ENCODE data around the gene PRMT5.
A peak's percentile ranks its signal among the peaks of the same experiment; 100 is the strongest.
"Not testable (repeated sequence)": the region's sequence is repeated elsewhere in the genome, so short reads cannot be mapped to it uniquely, and the experiment has no call there.

Gene PRMT5

DNA sequence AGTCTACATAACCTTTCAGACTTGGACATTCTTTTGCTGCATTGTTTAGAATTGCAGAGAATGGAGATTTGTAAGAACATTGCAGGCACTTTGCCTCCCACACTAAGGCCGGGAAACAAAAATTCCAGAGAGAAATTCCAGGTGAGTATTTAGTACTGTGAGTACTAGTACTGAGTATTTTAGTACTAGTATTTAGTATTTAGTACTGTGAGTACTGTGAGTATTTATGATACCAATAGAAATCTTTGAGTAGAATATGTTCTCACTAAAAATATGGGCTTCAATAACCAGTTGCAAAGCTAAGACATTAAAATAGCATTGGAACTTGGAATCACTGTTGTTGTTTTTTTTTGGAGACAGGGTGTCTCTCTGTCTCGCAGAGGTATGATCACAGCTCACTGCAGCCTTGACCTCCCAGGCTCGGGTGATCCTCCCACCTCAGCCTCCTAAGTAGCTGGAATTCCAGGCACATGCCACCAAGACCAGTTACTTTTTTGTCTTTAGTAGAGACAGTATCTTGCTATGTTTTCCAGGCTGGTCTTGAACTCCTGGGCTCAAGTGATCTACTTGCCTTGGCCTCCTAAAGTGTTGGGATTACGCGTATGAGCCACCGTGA lies 33.0 kb upstream of the PRMT5 start:
- H3K4me3 ChIP-seq, result no peak overlapping the region
- H3K4me1 ChIP-seq, result peaks cover 15% of the 10 kb centered on the region
- DNase-seq (ENCODE audit: low spot score in 2 of 2), result no peak
- H3K27me3 ChIP-seq (ENCODE audit: low read depth), result no peaks in the 10 kb centered on the region
- in situ Hi-C loops (cut with MboI; ENCODE audit: low sequenced_read_pairs), result no loop called here
- no peaks in the 10 kb centered on the region for H3K9me3 ChIP-seq
- H3K36me3 ChIP-seq (replicated peaks), result no peaks in the 10 kb centered on the region

- peaks cover 9% of the 10 kb centered on the region for H3K4me1 ChIP-seq
- no peaks in the 10 kb centered on the region for H3K9me3 ChIP-seq
- peaks cover 30% of the 10 kb centered on the region for H3K36me3 ChIP-seq (replicated peaks)
- no peak for DNase-seq (ENCODE audit: low spot score in 2 of 2)
- no peaks in the 10 kb centered on the region for H3K27me3 ChIP-seq (ENCODE audit: low read depth)
- peak overlapping the region; percentile 86 for H3K4me3 ChIP-seq
- in situ Hi-C loops (cut with MboI; ENCODE audit: low sequenced_read_pairs), result no loop called here
Observed at GRCh38 chr14:22955702-22956569, 26.8 kb upstream of the PRMT5 start.

DNA sequence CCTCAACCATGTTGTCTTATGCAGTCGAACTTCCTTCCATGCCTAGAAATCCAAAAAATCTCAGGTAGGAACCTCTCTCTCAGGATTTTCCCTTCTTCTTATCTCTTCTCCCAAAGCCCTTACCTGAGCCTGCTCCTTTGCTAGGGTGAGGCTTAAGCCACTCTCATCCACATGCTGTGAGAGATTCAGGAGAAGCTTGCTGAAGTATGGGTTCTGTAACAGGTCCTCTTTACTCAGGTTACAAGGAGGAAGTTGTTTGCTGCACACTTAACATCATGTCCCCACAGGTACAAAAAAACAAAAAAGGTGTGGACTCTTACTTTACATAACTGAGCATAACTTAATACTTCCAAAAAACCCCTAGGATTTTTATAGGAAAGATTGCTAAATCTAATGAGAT lies 23.2 kb upstream of the PRMT5 start:
- in situ Hi-C loops (cut with MboI; ENCODE audit: low sequenced_read_pairs), result no loop called here

DNA sequence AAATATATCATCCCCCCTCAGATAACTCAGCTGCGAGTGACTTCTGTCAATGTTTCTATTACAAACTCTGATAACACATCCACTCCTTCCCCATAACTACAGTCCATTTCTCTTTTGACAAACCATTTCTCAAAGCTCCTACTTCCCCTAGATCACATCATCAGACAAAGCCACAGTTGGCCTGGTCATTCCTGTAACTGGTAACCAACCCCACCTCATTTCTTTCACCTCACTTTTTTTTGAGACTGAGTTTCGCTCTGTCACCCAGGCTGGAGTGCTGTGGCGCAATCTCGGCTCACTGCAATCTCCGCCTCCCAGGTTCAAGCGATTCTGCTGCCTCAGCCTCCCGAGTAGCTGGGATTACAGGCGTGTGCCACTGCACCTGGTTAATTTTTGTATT lies 22.6 kb upstream of the PRMT5 start:
- peaks cover 56% of the 10 kb centered on the region for H3K36me3 ChIP-seq (replicated peaks)
- in situ Hi-C loops (cut with MboI; ENCODE audit: low sequenced_read_pairs); H3K4me1 ChIP-seq; H3K4me3 ChIP-seq; H3K9me3 ChIP-seq; DNase-seq (ENCODE audit: low spot score in 2 of 2); H3K27me3 ChIP-seq (ENCODE audit: low read depth): not testable (repeated sequence)

More for the DNA sequence above, 23.2 kb upstream of the PRMT5 start:
- H3K4me3 ChIP-seq, result no peak overlapping the region
- peaks cover 9% of the 10 kb centered on the region for H3K4me1 ChIP-seq
- H3K36me3 ChIP-seq (replicated peaks), result peaks cover 50% of the 10 kb centered on the region
- no peak for DNase-seq (ENCODE audit: low spot score in 2 of 2)
- no peaks in the 10 kb centered on the region for H3K27me3 ChIP-seq (ENCODE audit: low read depth)
- no peaks in the 10 kb centered on the region for H3K9me3 ChIP-seq

DNA sequence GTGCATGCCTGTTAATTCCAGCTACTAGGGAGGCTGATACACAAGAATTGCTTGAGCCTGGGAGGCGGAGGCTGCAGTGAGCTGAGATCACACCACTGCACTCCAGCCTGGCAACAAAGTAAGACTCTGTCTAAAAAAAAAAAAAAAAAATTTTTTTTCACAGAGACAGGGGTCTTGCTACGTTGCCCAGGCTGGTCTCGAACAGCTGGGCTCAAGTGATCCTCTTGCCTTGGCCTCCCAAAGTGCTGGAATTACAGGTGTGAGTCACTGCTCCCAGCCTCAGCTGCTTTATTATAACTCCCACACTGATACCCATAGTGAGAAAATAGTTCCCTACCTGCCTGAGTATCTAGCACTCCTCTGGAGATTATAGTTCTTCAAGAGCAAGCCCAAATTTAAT lies 16.5 kb upstream of the PRMT5 start:
- H3K27me3 ChIP-seq (ENCODE audit: low read depth), result no peaks in the 10 kb centered on the region
- H3K9me3 ChIP-seq, result no peaks in the 10 kb centered on the region
- no peaks in the 10 kb centered on the region for H3K4me1 ChIP-seq
- in situ Hi-C loops (cut with MboI; ENCODE audit: low sequenced_read_pairs), result no loop called here
- H3K36me3 ChIP-seq (replicated peaks), result peaks cover 60% of the 10 kb centered on the region
- H3K4me3 ChIP-seq, result no peak overlapping the region
- no peak for DNase-seq (ENCODE audit: low spot score in 2 of 2)

DNA sequence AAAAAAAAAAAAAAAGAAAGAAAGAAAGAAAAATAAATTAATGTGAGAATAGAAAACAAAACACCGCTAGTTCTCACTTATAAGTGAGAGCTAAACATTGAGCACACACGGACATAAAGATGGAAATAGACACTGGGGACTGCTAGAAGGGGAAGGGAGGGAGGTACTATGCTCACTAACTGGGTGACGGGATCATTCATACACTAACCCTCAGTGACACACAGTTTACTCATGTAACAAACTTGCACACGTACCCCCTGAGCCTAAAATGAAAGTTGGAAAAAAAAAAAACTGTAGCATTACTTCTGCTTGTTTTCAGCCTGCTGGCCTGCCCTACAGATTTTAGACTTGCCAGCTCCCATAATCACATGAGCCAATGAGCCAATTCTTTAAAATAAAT lies 10.5 kb upstream of the PRMT5 start:
- peaks cover 6% of the 10 kb centered on the region; the same call in 1 of the 2 replicates for H3K4me1 ChIP-seq
- no peaks in the 10 kb centered on the region for H3K27me3 ChIP-seq (ENCODE audit: low read depth)
- H3K4me3 ChIP-seq, result no peak overlapping the region
- no peak for DNase-seq (ENCODE audit: low spot score in 2 of 2)
- H3K9me3 ChIP-seq, result no peaks in the 10 kb centered on the region
- in situ Hi-C loops (cut with MboI; ENCODE audit: low sequenced_read_pairs), result no loop called here
- H3K36me3 ChIP-seq (replicated peaks), result peaks cover 21% of the 10 kb centered on the region

DNA sequence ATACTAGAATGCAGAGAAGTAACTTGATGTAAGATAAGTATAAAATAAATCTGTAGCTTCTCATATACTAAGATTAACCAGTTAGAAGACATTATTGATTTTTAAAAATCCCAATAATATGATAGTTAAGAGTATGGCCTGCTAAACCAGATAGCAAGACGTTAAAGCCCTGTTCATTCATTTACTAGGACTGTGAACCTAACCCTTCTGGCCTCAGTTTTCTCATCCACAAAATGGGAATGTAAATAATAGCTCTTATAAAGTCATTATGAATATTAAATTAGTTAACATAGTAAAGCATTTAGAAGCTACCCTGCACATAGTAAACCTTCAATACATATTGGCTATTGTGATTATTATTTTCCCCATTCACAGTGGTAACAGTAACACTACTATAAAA lies 6.0 kb upstream of the PRMT5 start:
- in situ Hi-C loops (cut with MboI; ENCODE audit: low sequenced_read_pairs), result no loop called here
- Histone ChIP-seq H3K27me3 (ENCODE audit: low read depth) (no peaks in the 10 kb centered on the region), H3K4me3 (no peak overlapping the region), H3K4me1 (peaks cover 6% of the 10 kb centered on the region; the same call in 1 of the 2 replicates), H3K9me3 (no peaks in the 10 kb centered on the region), H3K36me3 (replicated peaks) (no peaks in the 10 kb centered on the region)
- DNase-seq (ENCODE audit: low spot score in 2 of 2), result no peak

- Histone ChIP-seq H3K9me3 (no peaks in the 10 kb centered on the region), H3K4me1 (peaks cover 10% of the 10 kb centered on the region), H3K36me3 (replicated peaks) (peaks cover 4% of the 10 kb centered on the region), H3K27me3 (ENCODE audit: low read depth) (no peaks in the 10 kb centered on the region), H3K4me3 (no peak overlapping the region)
- in situ Hi-C loops (cut with MboI; ENCODE audit: low sequenced_read_pairs), result no loop called here
- DNase-seq (ENCODE audit: low spot score in 2 of 2), result no peak
Observed at GRCh38 chr14:22932146-22932545, 3.0 kb upstream of the PRMT5 start.

GRCh38 chr14:22929961-22930364 lies 787 bp upstream of the PRMT5 start:
- Histone ChIP-seq H3K36me3 (replicated peaks) (peaks cover 25% of the 10 kb centered on the region), H3K4me3 (peak overlapping the region; percentile 93), H3K4me1 (peaks cover 5% of the 10 kb centered on the region), H3K9me3 (no peaks in the 10 kb centered on the region), H3K27me3 (ENCODE audit: low read depth) (no peaks in the 10 kb centered on the region)
- DNase-seq (ENCODE audit: low spot score in 2 of 2), result no peak
- in situ Hi-C loops (cut with MboI; ENCODE audit: low sequenced_read_pairs), result no loop called here

- DNase-seq (ENCODE audit: low spot score in 2 of 2), result peak in 1 of 2 experiments; percentile 16
- H3K36me3 ChIP-seq (replicated peaks), result peaks cover 40% of the 10 kb centered on the region
- H3K4me3 ChIP-seq, result peak overlapping the region; percentile 93
- peaks cover 5% of the 10 kb centered on the region for H3K4me1 ChIP-seq
- H3K9me3 ChIP-seq, result no peaks in the 10 kb centered on the region
- in situ Hi-C loops (cut with MboI; ENCODE audit: low sequenced_read_pairs), result no loop called here
- no peaks in the 10 kb centered on the region for H3K27me3 ChIP-seq (ENCODE audit: low read depth)
Observed at GRCh38 chr14:22928237-22929103, 706 bp downstream of the PRMT5 start.

DNA sequence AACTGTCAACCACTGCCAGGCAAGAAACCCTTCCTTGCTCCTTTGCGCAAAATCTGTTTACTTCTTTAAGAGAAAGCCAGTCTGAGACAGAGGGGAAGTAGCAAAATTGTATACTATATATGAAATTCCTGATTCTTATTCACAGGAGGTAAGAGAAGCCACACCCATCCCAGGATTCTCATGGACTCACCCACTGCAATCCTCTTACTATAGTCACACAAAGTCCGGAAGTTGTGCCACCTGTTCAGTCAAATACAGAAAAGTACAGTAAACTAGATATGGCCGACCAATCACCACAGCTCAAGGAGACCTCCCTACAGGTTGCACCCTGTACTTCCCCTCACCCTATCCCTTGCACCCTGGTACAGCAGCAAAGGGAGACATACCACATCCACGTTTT lies 2.9 kb downstream of the PRMT5 start:
- peaks cover 61% of the 10 kb centered on the region for H3K36me3 ChIP-seq (replicated peaks)
- DNase-seq (ENCODE audit: low spot score in 2 of 2), result no peak

GRCh38 chr14:22925513-22925912 lies 3.7 kb downstream of the PRMT5 start:
- no peak for DNase-seq (ENCODE audit: low spot score in 2 of 2)
- Histone ChIP-seq H3K4me1 (peaks cover 5% of the 10 kb centered on the region), H3K4me3 (no peak overlapping the region), H3K9me3 (no peaks in the 10 kb centered on the region), H3K27me3 (ENCODE audit: low read depth) (no peaks in the 10 kb centered on the region), H3K36me3 (replicated peaks) (peaks cover 69% of the 10 kb centered on the region)
- in situ Hi-C loops (cut with MboI; ENCODE audit: low sequenced_read_pairs), result no loop called here

More for the DNA sequence above, 2.9 kb downstream of the PRMT5 start:
- Histone ChIP-seq H3K4me1 (peaks cover 5% of the 10 kb centered on the region), H3K9me3 (no peaks in the 10 kb centered on the region), H3K27me3 (ENCODE audit: low read depth) (no peaks in the 10 kb centered on the region), H3K4me3 (no peak overlapping the region)
- in situ Hi-C loops (cut with MboI; ENCODE audit: low sequenced_read_pairs), result no loop called here

DNA sequence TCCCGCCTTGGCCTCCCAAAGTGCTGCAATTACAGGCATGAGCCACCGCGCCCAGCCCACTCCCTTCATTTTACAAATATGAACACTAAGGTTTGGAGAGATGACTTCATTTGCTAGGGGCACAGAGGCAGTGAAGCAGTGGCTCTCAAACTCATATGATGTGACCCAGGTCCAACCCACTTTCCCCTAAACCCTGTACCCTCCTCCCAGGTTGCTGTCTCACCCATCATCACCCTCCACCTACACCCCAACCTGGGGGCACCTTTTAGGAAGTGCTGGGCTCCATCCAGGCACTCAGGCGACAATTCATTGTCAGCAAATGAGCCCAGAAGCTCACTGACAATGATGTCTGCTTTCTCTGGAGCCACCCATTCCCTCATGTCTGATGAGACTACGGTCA lies 5.4 kb downstream of the PRMT5 start:
- Histone ChIP-seq H3K36me3 (replicated peaks) (peaks cover 79% of the 10 kb centered on the region), H3K9me3 (no peaks in the 10 kb centered on the region), H3K27me3 (ENCODE audit: low read depth) (no peaks in the 10 kb centered on the region), H3K4me3 (no peak overlapping the region), H3K4me1 (peaks cover 4% of the 10 kb centered on the region)
- in situ Hi-C loops (cut with MboI; ENCODE audit: low sequenced_read_pairs), result no loop called here
- DNase-seq (ENCODE audit: low spot score in 2 of 2), result no peak

DNA sequence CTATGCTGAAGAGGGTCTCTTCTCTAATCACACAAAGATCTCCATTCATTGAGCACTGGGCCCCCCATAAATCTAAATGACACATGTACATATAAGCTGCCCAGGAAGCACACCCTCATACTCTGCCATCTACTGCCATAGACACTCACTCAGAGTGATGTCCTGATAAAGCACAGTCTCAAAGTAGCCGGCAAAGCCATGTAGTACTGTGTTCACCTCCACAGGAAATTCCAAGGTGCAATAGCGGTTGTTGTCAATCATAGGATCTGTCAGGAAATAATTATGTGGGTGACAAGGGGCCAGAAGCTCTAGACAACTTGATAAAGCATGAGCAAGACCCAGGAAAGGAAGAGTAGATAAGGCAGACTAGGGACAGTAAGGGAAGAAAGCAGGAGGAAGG lies 6.9 kb downstream of the PRMT5 start:
- no peak overlapping the region for H3K4me3 ChIP-seq
- peaks cover 79% of the 10 kb centered on the region for H3K36me3 ChIP-seq (replicated peaks)
- H3K27me3 ChIP-seq (ENCODE audit: low read depth), result no peaks in the 10 kb centered on the region
- no peak for DNase-seq (ENCODE audit: low spot score in 2 of 2)
- peaks cover 13% of the 10 kb centered on the region for H3K4me1 ChIP-seq
- in situ Hi-C loops (cut with MboI; ENCODE audit: low sequenced_read_pairs), result no loop called here
- H3K9me3 ChIP-seq, result no peaks in the 10 kb centered on the region

Measured in HAP-1 (cell line).